Endothelial cell of umbilical vein (primary cell): ENCODE measurements around the gene ERGIC1. TPM values are rescaled to one million over a fixed set of nuclear protein-coding genes. Genes with fewer than 3 reads are reported as not detected.

Source experiments
- BruUV-seq: library from RNA; stranded (reverse); fragments of 400-500 nt; replicated peaks from 2 replicates; lab custom pipeline; 2021; lab: Mats Ljungman, UMichigan
- CTCF ChIA-PET: fragments of 300-600, 350-600 bp; sonication (Branson Sonifier 250); formaldehyde crosslinking; loops from one replicate; lab custom pipeline; 2021; ENCODE audit warnings: antibody characterized with exemption, inconsistent platforms; lab: Charles Lee
- POLR2A ChIA-PET: fragments of 300-600, 350-600 bp; sonication (Branson Sonifier 250); formaldehyde crosslinking; loops from one replicate; lab custom pipeline; 2021; ENCODE audit warnings: antibody characterized with exemption, inconsistent platforms; lab: Charles Lee
- DNase-seq: peaks from one replicate; pipeline ENCODE4 v3.0.0-alpha.2; 2011; ENCODE audit warnings: low read depth, low spot score
- FAIRE-seq: peaks from 2 replicates; lab custom pipeline; 2011; peaks lifted over from hg19 to GRCh38; lab: Jason Lieb, UNC
- H2AFZ ChIP-seq: 2 replicates; pipeline ENCODE4 v1.6.0; 2012; ENCODE audit warnings: low read depth, low read length, control low read depth, inconsistent platforms
- H3K27ac ChIP-seq: 2 replicates; pipeline ENCODE4 v1.5.1; 2011; ENCODE audit warnings: low read depth, mild to moderate bottlenecking, control low read depth, low read length, moderate library complexity; ENCODE audit not compliant: insufficient read depth
- H3K27me3 ChIP-seq, 2 experiments: 2 replicates each; pipeline versions ENCODE4 v1.6.0 to v1.6.1; 2011; ENCODE audit warnings: low read length in 2 of 2, mixed read lengths in 1 of 2; ENCODE audit not compliant: control insufficient read depth in 2 of 2, insufficient read depth in 2 of 2
- H3K36me3 ChIP-seq, 2 experiments: 2 replicates in 1 of 2; 3 replicates in 1 of 2; pipeline ENCODE4 v1.5.1; 2011; ENCODE audit warnings: low read length in 2 of 2, mild to moderate bottlenecking in 1 of 2, moderate library complexity in 1 of 2; ENCODE audit not compliant: control insufficient read depth in 2 of 2, insufficient read depth in 2 of 2; ENCODE audit errors: extremely low read depth in 1 of 2
- H3K4me1 ChIP-seq: 3 replicates; pipeline ENCODE4 v1.5.1; 2011; ENCODE audit warnings: mild to moderate bottlenecking, low read length; ENCODE audit not compliant: control insufficient read depth, insufficient read depth; ENCODE audit errors: extremely low read depth
- H3K4me2 ChIP-seq: 2 replicates; pipeline ENCODE4 v1.6.1; 2011; ENCODE audit warnings: low read length, control low read depth, mixed read lengths; ENCODE audit not compliant: insufficient read depth
- H3K4me3 ChIP-seq, 3 experiments: fragments of 200-600 bp in 1 of 3; sonication (generic), shearing (Covaris generic) in 1 of 3; replicated peaks in 1 of 3; 2 replicates each; pipeline ENCODE4 v1.5.1; 2011 to 2016; ENCODE audit warnings: control low read depth in 3 of 3, low read length in 3 of 3, mild to moderate bottlenecking in 2 of 3, inconsistent platforms in 1 of 3, low read depth in 1 of 3, moderate library complexity in 1 of 3; ENCODE audit not compliant: insufficient read depth in 1 of 3
- H3K79me2 ChIP-seq: 2 replicates; pipeline ENCODE4 v1.6.0; 2012; ENCODE audit warnings: low read length, inconsistent platforms; ENCODE audit not compliant: control insufficient read depth, insufficient read depth
- H3K9ac ChIP-seq: replicated peaks from 2 replicates; pipeline ENCODE3; 2011; ENCODE audit warnings: low read length, control low read depth; ENCODE audit not compliant: insufficient read depth; ENCODE audit errors: extremely low read depth
- H3K9me1 ChIP-seq: replicated peaks from 3 replicates; pipeline ENCODE4 v1.6.0; 2011; ENCODE audit warnings: mild to moderate bottlenecking, low read length; ENCODE audit not compliant: control insufficient read depth, insufficient read depth; ENCODE audit errors: extremely low read depth
- H3K9me3 ChIP-seq: replicated peaks from 2 replicates; pipeline ENCODE4 v1.5.1; 2012; ENCODE audit warnings: low read length, inconsistent platforms; ENCODE audit not compliant: control insufficient read depth, insufficient read depth
- H4K20me1 ChIP-seq: replicated peaks from 2 replicates; pipeline ENCODE3; 2011; ENCODE audit warnings: mild to moderate bottlenecking, low read length; ENCODE audit not compliant: control insufficient read depth, insufficient read depth; ENCODE audit errors: extremely low read depth
- CTCF ChIP-seq, 2 donors: IDR thresholded peaks; 1 replicate in 1 of 2; 2 replicates in 1 of 2; pipeline ENCODE4 v1.5.1; 2011; ENCODE audit warnings: low read length in 2 of 2, mild to moderate bottlenecking in 2 of 2, moderate library complexity in 2 of 2, control low read depth in 1 of 2, inconsistent platforms in 1 of 2, low read depth in 1 of 2; ENCODE audit not compliant: insufficient read depth in 1 of 2; ENCODE audit errors: extremely low read depth in 1 of 2
- EZH2 ChIP-seq: IDR thresholded peaks from 2 replicates; pipeline ENCODE4 v1.6.1; 2012; ENCODE audit warnings: borderline replicate concordance, low read depth, mild to moderate bottlenecking, moderate library complexity, low read length, inconsistent platforms; ENCODE audit not compliant: severe bottlenecking
- FOS ChIP-seq: IDR thresholded peaks from 2 replicates; pipeline ENCODE4 v1.6.1; 2011; ENCODE audit warnings: mild to moderate bottlenecking, low read length, moderate library complexity, borderline replicate concordance; ENCODE audit not compliant: insufficient read depth
- GATA2 ChIP-seq: IDR thresholded peaks from 2 replicates; pipeline ENCODE4 v1.7.0; 2011; ENCODE audit warnings: low read depth, mild to moderate bottlenecking, moderate library complexity, mixed read lengths, low read length; ENCODE audit not compliant: insufficient read length, insufficient read depth
- JUN ChIP-seq: IDR thresholded peaks from 2 replicates; pipeline ENCODE4 v1.6.1; 2011; ENCODE audit warnings: borderline replicate concordance, low read depth; ENCODE audit not compliant: insufficient read length, insufficient read depth
- MAX ChIP-seq: IDR thresholded peaks from 2 replicates; pipeline ENCODE4 v1.6.1; 2011; ENCODE audit not compliant: insufficient read depth, insufficient read length
- MYC ChIP-seq: IDR thresholded peaks from one replicate; pipeline ENCODE4 v1.6.1; 2011; ENCODE audit warnings: mild to moderate bottlenecking, low read depth, low read length
- POLR2A ChIP-seq: IDR thresholded peaks from 2 replicates; pipeline ENCODE4 v1.6.1; 2012; ENCODE audit warnings: low read depth, mild to moderate bottlenecking, control low read depth, low read length
- POLR2AphosphoS5 ChIP-seq: IDR thresholded peaks from 2 replicates; pipeline ENCODE4 v1.6.1; 2012; ENCODE audit warnings: low read depth, mild to moderate bottlenecking, control low read depth, low read length, moderate library complexity; ENCODE audit not compliant: insufficient read depth
- dilution Hi-C: fragments of 300-500 bp; cut with MboI; formaldehyde crosslinking; loops from one replicate; pipeline ENCODE4 v1.15.0; 2019; ENCODE audit warnings: low sequenced_read_pairs; ENCODE audit not compliant: extremely low pct_ligation_motif_present
- intact Hi-C: fragments of 100-400 bp; cut with micrococcal nuclease; formaldehyde crosslinking; loops from one replicate; pipeline ENCODE4 v1.10.0; 2022
- polyA plus RNA-seq, 4 experiments: library from polyadenylated mRNA; depleted of rRNA in 3 of 4; stranded (reverse) in 3 of 4; unstranded in 1 of 4; fragments of >200 nt; gene quantifications; 2 replicates each; pipeline versions ENCODE4 v1.2.1 to v1.2.3, GENCODE V29; 2011 to 2012; ENCODE audit warnings: missing spikeins in 1 of 4
- total RNA-seq: library from RNA; stranded (reverse); gene quantifications from 2 replicates; pipeline ENCODE4 v1.2.3, GENCODE V29; 2021

ERGIC1 gene
- total and polyA plus RNA-seq, 2 donors (not counting 3 experiments of a cell fraction or from before 2014, with no cell fraction given) = 105 to 109 TPM

- Histone ChIP-seq H3K79me2 (no peaks in the 10 kb centered on the region), H3K36me3 (peaks cover 0 to 23% of the 10 kb centered on the region in 2 experiments), H3K27me3 (no peaks in the 10 kb centered on the region), H4K20me1 (no peaks in the 10 kb centered on the region), H3K4me2 (no peak overlapping the region), H3K9me3 (no peaks in the 10 kb centered on the region), H3K9me1 (no peaks in the 10 kb centered on the region), H3K9ac (no peak overlapping the region), H3K4me1 (no peaks in the 10 kb centered on the region), H2AFZ (no peak overlapping the region), H3K4me3 (no peak overlapping the region), H3K27ac (no peak overlapping the region)
- BruUV-seq = no TSS peak
- intact Hi-C loops (no loop called here), dilution Hi-C loops (no loop called here)
- TF ChIP-seq MYC (no peak), JUN (no peak), CTCF (IDR thresholded peaks at IDR 0.05; ENCODE audit: extremely low read depth in 1 of 2, insufficient read depth in 1 of 2, low read depth in 1 of 2, low read length in 2 of 2) (no peak), POLR2A (no peak), GATA2 (no peak), POLR2AphosphoS5 (no peak), EZH2 (no peak), FOS (no peak), MAX (no peak)
- POLR2A ChIA-PET = no interaction called here
- CTCF ChIA-PET = no interaction called here
- DNase-seq (no peak), FAIRE-seq (no peak)
These were observed 84.6 kb downstream of the ERGIC1 start for GRCh38 chr5:172918421-172919371.
